OCI-LY1 (cell line): ENCODE measurements around the gene MVB12B.

Experiments
- H2AFZ ChIP-seq: fragments of 200-600 bp; sonication (generic), shearing (Covaris generic); 2 replicates; pipeline ENCODE4 v1.6.0; 2014; ENCODE audit warnings: antibody characterized with exemption, mild to moderate bottlenecking, low read length
- H3F3A ChIP-seq: fragments of 200-600 bp; sonication (generic), shearing (Covaris generic); 2 replicates; pipeline ENCODE4 v1.6.0; 2014; ENCODE audit warnings: mild to moderate bottlenecking, antibody characterized with exemption, low read length, moderate library complexity; ENCODE audit not compliant: insufficient read depth
- H3K27ac ChIP-seq: fragments of 200-600 bp; sonication (generic); 2 replicates; pipeline ENCODE4 v1.5.1; 2014; ENCODE audit warnings: low read length, mixed run types, mild to moderate bottlenecking, low read depth; ENCODE audit not compliant: poor library complexity, severe bottlenecking
- H3K27me3 ChIP-seq: fragments of 200-600 bp; sonication (generic); 2 replicates; pipeline ENCODE4 v1.6.0; 2014; ENCODE audit warnings: antibody characterized with exemption, mild to moderate bottlenecking, low read length, moderate library complexity; ENCODE audit not compliant: insufficient read depth
- H3K36me3 ChIP-seq: fragments of 200-600 bp; sonication (generic); 2 replicates; pipeline ENCODE4 v1.6.1; 2014; ENCODE audit warnings: mild to moderate bottlenecking, antibody characterized with exemption, low read length, moderate library complexity, mixed read lengths; ENCODE audit not compliant: insufficient read depth
- H3K4me1 ChIP-seq: fragments of 200-600 bp; sonication (generic); 2 replicates; pipeline ENCODE4 v1.5.1; 2014; ENCODE audit warnings: mild to moderate bottlenecking, low read length, moderate library complexity; ENCODE audit not compliant: insufficient read depth, severe bottlenecking
- H3K4me2 ChIP-seq: fragments of 200-600 bp; sonication (generic), shearing (Covaris generic); 2 replicates; pipeline ENCODE4 v1.6.1; 2014; ENCODE audit warnings: low read length
- H3K4me3 ChIP-seq: fragments of 200-600 bp; sonication (generic); 2 replicates; pipeline ENCODE4 v1.5.1; 2014; ENCODE audit warnings: low read length, low read depth, mild to moderate bottlenecking, mixed read lengths; ENCODE audit not compliant: poor library complexity, severe bottlenecking
- H3K79me2 ChIP-seq: fragments of 200-600 bp; shearing (Covaris generic); 2 replicates; pipeline ENCODE4 v1.6.1; 2016; ENCODE audit warnings: mixed run types, low read length, mixed read lengths; ENCODE audit not compliant: insufficient read depth
- H3K9ac ChIP-seq: fragments of 200-600 bp; sonication (generic), shearing (Covaris generic); 2 replicates; pipeline ENCODE4 v1.6.1; 2014; ENCODE audit warnings: mild to moderate bottlenecking, low read length, mixed read lengths
- H3K9me2 ChIP-seq: fragments of 200-600 bp; sonication (generic), shearing (Covaris generic); 2 replicates; pipeline ENCODE4 v1.6.1; 2014; ENCODE audit warnings: low read depth, mild to moderate bottlenecking, low read length, mixed read lengths
- H3K9me3 ChIP-seq: fragments of 200-600 bp; shearing (Covaris generic); 2 replicates; pipeline ENCODE4 v1.6.1; 2014; ENCODE audit warnings: low read length, mixed read lengths
- H4K20me1 ChIP-seq: fragments of 200-600 bp; sonication (generic), shearing (Covaris generic); 2 replicates; pipeline ENCODE4 v1.6.0; 2016; ENCODE audit warnings: mild to moderate bottlenecking, low read length; ENCODE audit not compliant: insufficient read depth
- CTCF ChIP-seq: fragments of 200-600 bp; sonication (generic), shearing (Covaris generic); IDR thresholded peaks from 2 replicates; pipeline ENCODE4 v1.5.1; 2017; ENCODE audit warnings: mild to moderate bottlenecking, antibody characterized with exemption, low read length, moderate library complexity, mixed read lengths
- EZH2 ChIP-seq: fragments of 200-600 bp; sonication (generic), shearing (Covaris generic); IDR thresholded peaks from 2 replicates; pipeline ENCODE4 v1.8.0; 2017; ENCODE audit warnings: borderline replicate concordance, mixed run types, mild to moderate bottlenecking, antibody characterized with exemption, low read length, moderate library complexity, mixed read lengths

The MVB12B gene

GRCh38 chr9:126379661-126380360 is 53.2 kb downstream of the MVB12B start:
- Histone ChIP-seq H3K36me3 (no peaks in the 10 kb centered on the region), H2AFZ (no peak overlapping the region), H3K79me2 (no peaks in the 10 kb centered on the region), H3K4me1 (no peaks in the 10 kb centered on the region), H3K27me3 (no peaks in the 10 kb centered on the region), H3F3A (no peaks in the 10 kb centered on the region), H3K9me2 (no peaks in the 10 kb centered on the region), H4K20me1 (no peaks in the 10 kb centered on the region), H3K9ac (no peak overlapping the region), H3K4me3 (no peak overlapping the region), H3K4me2 (no peak overlapping the region), H3K27ac (no peak overlapping the region), H3K9me3 (no peaks in the 10 kb centered on the region)
- no peak for TF ChIP-seq EZH2
- no peak for TF ChIP-seq CTCF

DNA sequence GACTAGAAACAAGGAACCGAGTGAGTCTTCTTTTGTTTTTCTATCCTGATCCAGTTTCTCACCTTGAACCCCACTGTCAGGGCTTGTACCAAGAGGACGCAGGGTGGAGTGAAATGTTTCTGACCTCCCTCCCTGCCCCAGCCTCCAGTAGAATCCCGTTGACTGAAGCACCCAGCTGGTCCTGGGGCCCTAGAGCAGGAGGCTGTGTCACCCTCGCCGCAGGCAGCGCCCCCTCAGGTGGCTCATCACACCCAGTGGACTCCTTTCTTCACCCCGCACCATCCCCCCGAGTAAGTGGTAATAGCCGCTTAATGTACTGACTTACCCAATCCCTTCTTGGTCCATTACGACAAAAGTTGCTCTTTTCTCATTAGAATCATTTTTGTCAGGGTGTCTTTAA is 53.8 kb downstream of the MVB12B start:
- H3K79me2 ChIP-seq: no peaks in the 10 kb centered on the region
- H3K9ac ChIP-seq: no peak overlapping the region
- H2AFZ ChIP-seq: no peak overlapping the region
- no peaks in the 10 kb centered on the region for H4K20me1 ChIP-seq
- no peaks in the 10 kb centered on the region for H3F3A ChIP-seq
- no peaks in the 10 kb centered on the region for H3K9me2 ChIP-seq
- no peaks in the 10 kb centered on the region for H3K9me3 ChIP-seq
- no peak overlapping the region for H3K4me2 ChIP-seq
- H3K4me3 ChIP-seq: no peak overlapping the region
- no peak overlapping the region for H3K27ac ChIP-seq
- no peaks in the 10 kb centered on the region for H3K36me3 ChIP-seq
- no peaks in the 10 kb centered on the region for H3K4me1 ChIP-seq
- TF ChIP-seq EZH2 (no peak), CTCF (no peak; the same call in 1 of the 2 replicates)
- H3K27me3 ChIP-seq: no peaks in the 10 kb centered on the region

GRCh38 chr9:126381195-126381594 is 54.6 kb downstream of the MVB12B start:
- H3K9ac ChIP-seq: no peak overlapping the region
- H3K27ac ChIP-seq: no peak overlapping the region
- no peak for TF ChIP-seq CTCF
- no peak for TF ChIP-seq EZH2
- no peaks in the 10 kb centered on the region for H3K4me1 ChIP-seq
- H3K4me2 ChIP-seq: no peak overlapping the region
- H3K4me3 ChIP-seq: no peak overlapping the region
- H4K20me1 ChIP-seq: no peaks in the 10 kb centered on the region
- H3K36me3 ChIP-seq: no peaks in the 10 kb centered on the region
- H3K9me2 ChIP-seq: no peaks in the 10 kb centered on the region
- no peaks in the 10 kb centered on the region for H3F3A ChIP-seq
- no peaks in the 10 kb centered on the region for H3K27me3 ChIP-seq
- no peak overlapping the region for H2AFZ ChIP-seq
- no peaks in the 10 kb centered on the region for H3K79me2 ChIP-seq
- H3K9me3 ChIP-seq: no peaks in the 10 kb centered on the region
